Neural crest cell (in vitro differentiated cells): Measurements from ENCODE around the gene PCDHA6. TPM values are rescaled to one million over a fixed set of nuclear protein-coding genes. Genes with fewer than 3 reads are reported as not detected.

ENCODE experiments used
- DNase-seq: peaks from one replicate; pipeline ENCODE4 v3.0.0; 2021; ENCODE audit warnings: low read depth, mixed read lengths, low spot score
- H3K27ac Mint-ChIP-seq: one replicate; pipeline ENCODE4 v1.8.0; 2021; ENCODE audit warnings: mild to moderate bottlenecking, mixed read lengths; ENCODE audit not compliant: unreplicated experiment
- H3K27me3 Mint-ChIP-seq: 2 replicates; pipeline ENCODE4 v1.8.0; 2021; ENCODE audit warnings: low read depth, mild to moderate bottlenecking, mixed read lengths
- H3K36me3 Mint-ChIP-seq: 2 replicates; pipeline ENCODE4 v1.8.0; 2021; ENCODE audit warnings: low read depth, mild to moderate bottlenecking, mixed read lengths
- H3K4me1 Mint-ChIP-seq: 2 replicates; pipeline ENCODE4 v1.8.0; 2021; ENCODE audit warnings: mixed read lengths
- H3K4me3 Mint-ChIP-seq: one replicate; pipeline ENCODE4 v1.8.0; 2021; ENCODE audit warnings: mild to moderate bottlenecking, mixed read lengths
- H3K9me3 Mint-ChIP-seq: 2 replicates; pipeline ENCODE4 v1.8.0; 2021; ENCODE audit warnings: mixed read lengths
- CTCF ChIP-seq: fragments of 200-600 bp; sonication (generic); conservative IDR thresholded peaks from 2 replicates; pipeline ENCODE4 v1.5.0; 2021; ENCODE audit warnings: antibody characterized with exemption, mild to moderate bottlenecking
- total RNA-seq: library from RNA; stranded (reverse); gene quantifications from 2 replicates; pipeline ENCODE4 v1.2.1, GENCODE V29; 2021

The PCDHA6 gene
- total RNA-seq, 1 donor from 2014 or later = 12.1 TPM

GRCh38 chr5:140862441-140863295 lies 34.9 kb downstream of the PCDHA6 start:
- no peak overlapping the region for H3K4me3 Mint-ChIP-seq

GRCh38 chr5:140868721-140869554 lies 41.2 kb downstream of the PCDHA6 start, which contains the start of gene PCDHA11:
Gene PCDHA11 (plus strand): TSS chr5:140868957. CDS start chr5:140869104, 147 bp downstream.
- Mint-ChIP-seq H3K27ac (peak within 1 kb of the TSS; percentile 31), H3K36me3 (peaks cover 45% of the 10 kb centered on the region), H3K4me1 (peaks cover 4% of the 10 kb centered on the region), H3K9me3 (peaks cover 17% of the 10 kb centered on the region), H3K4me3 (peak within 1 kb of the TSS; percentile 91), H3K27me3 (no peaks in the 10 kb centered on the region)
- peak; percentile 66 for TF ChIP-seq CTCF
- DNase-seq = peak; percentile 18

More at GRCh38 chr5:140862441-140863295, 34.9 kb downstream of the PCDHA6 start:
- no peaks in the 10 kb centered on the region for H3K4me1 Mint-ChIP-seq
- DNase-seq = no peak
- TF ChIP-seq CTCF = no peak
- no peaks in the 10 kb centered on the region for H3K27me3 Mint-ChIP-seq
- no peak overlapping the region for H3K27ac Mint-ChIP-seq
- peaks cover 62% of the 10 kb centered on the region for H3K36me3 Mint-ChIP-seq
- H3K9me3 Mint-ChIP-seq = peaks cover 14% of the 10 kb centered on the region

GRCh38 chr5:140869555-140869886 lies 41.8 kb downstream of the PCDHA6 start:
- Mint-ChIP-seq H3K27me3 (no peaks in the 10 kb centered on the region), H3K9me3 (peaks cover 15% of the 10 kb centered on the region), H3K27ac (no peak overlapping the region), H3K4me1 (peaks cover 4% of the 10 kb centered on the region), H3K4me3 (peak overlapping the region; percentile 91), H3K36me3 (peaks cover 47% of the 10 kb centered on the region)
- TF ChIP-seq CTCF = no peak
- no peak for DNase-seq

- Mint-ChIP-seq H3K4me3 (no peak overlapping the region), H3K36me3 (peaks cover 53% of the 10 kb centered on the region)
Observed at GRCh38 chr5:140870221-140871201, 42.8 kb downstream of the PCDHA6 start.

More at GRCh38 chr5:140870221-140871201, 42.8 kb downstream of the PCDHA6 start:
- Mint-ChIP-seq H3K27ac (no peak overlapping the region), H3K4me1 (peaks cover 10% of the 10 kb centered on the region), H3K9me3 (peaks cover 18% of the 10 kb centered on the region), H3K27me3 (no peaks in the 10 kb centered on the region)
- TF ChIP-seq CTCF = no peak
- no peak for DNase-seq
